Inferior parietal cortex (tissue), 1 donor: Measurements from ENCODE around the gene PLEKHF1.

Source experiments
- DNase-seq: peaks from one replicate; pipeline ENCODE4 v3.0.0-alpha.2; 2016; ENCODE audit errors: extremely low spot score

The PLEKHF1 gene

DNA sequence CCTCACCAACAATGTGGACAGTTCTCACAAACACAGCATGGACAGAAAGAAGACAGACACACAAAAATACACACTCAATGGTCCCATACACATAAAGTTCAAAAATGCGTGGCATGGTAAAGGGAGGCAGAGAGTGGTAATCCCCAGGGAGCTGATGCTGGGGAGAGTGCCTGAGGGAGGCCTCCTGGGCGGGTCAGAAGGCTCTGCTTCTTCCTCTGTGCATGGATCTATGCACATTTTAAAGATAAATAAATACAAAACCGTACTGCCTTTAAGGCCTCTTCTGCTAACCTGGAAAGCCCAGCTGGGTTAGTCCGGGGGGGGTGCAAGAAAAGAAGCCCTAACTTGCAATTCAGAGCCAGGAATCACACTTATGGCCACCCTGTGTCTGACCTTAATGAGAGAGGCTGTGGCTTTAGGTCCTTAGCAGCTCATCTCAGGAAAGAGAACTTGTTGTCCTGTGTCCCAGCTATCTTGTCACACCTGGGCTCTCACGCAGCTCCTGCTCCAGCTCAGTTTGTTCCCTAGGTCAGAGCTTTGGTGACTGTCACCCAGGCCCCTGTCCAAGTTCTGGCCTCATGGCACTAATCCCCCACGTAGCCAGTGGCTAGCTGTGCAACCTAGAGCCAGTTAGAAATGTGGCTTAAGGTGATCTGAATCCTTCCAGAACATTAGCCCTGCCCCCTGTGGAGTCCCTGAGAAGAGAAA is 30.7 kb upstream of the PLEKHF1 start:
- DNase-seq, result no peak

- DNase-seq, result no peak
Observed at GRCh38 chr19:29635963-29636362, 29.3 kb upstream of the PLEKHF1 start.

DNA sequence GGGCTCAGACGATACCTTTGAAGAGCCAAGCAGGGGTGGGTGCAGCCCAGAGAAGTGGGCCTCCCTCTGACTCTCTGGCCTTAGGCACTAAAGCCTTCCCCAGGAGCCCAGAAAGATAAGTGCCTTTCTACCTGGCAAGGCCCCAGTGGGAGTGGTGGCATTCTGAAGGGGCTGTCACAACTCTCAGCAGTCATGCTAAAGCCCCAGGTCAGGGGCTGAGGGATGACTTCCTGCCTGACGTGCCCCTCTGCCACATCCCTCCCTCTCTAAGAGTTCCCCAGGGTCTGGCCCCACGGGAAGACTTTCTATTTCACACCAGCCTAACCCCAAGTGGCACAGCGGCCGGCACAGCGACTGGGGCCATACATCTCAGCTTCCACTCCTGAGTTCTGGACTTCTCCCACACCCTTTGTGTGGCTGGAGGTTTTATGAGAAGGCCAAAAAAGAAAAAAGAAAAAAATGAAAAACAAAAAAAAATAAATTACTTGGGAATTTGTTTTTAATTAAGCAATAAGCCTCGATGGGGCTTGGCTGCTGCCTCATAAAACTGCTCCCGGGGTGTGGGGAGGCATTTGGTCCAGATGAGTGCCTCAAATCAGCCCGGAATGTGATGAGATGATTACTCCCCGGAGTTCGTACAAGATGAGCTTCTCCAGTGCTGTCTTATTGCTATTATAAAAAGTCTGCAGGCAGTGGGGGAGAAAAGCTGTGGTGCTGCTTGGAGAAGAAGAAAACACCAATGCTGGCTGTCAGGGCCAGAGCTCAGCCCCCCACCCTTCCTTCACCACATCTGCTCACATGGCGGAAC is 28.5 kb upstream of the PLEKHF1 start:
- no peak for DNase-seq

DNA sequence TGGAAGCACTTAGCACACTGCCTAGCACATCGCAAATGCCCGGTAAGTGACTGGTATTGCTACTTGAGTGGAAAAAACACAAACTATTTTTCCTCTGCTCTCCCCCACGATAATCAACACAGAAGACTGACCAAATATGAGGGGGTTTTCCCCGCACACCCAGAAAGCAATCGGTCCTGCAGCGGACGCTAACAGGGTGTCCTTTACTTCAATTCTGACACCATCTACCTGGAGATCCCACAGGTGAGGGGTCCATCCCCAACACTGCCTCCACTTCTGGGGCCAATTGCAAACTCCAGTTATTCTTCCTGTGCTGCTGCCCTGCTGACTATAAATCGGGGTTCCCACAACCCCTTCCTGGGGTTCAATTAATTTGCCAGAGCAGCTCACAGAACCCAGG is 26.2 kb upstream of the PLEKHF1 start:
- DNase-seq, result no peak

GRCh38 chr19:29640231-29640630 is 25.0 kb upstream of the PLEKHF1 start:
- no peak for DNase-seq

DNA sequence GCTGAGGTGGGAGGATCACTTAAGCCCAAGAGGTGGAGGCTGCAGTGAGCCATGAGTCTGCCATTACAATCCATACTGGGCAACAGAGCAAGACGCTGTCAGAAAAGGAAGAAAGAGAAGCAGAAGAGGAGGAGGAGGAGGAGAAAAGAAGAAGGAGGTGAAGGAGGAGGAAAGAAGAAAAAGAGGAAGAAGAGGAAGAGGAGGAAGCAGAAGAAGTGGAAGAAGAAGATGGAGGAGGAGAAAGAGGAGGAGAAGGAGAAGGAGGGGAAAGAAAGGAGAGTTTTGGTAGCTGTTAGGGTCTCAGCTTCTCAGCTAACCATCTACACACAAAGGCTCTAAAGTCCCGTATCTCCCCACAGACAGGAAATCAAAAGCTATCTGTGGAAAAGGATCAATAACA is 23.7 kb upstream of the PLEKHF1 start:
- DNase-seq, result no peak

DNA sequence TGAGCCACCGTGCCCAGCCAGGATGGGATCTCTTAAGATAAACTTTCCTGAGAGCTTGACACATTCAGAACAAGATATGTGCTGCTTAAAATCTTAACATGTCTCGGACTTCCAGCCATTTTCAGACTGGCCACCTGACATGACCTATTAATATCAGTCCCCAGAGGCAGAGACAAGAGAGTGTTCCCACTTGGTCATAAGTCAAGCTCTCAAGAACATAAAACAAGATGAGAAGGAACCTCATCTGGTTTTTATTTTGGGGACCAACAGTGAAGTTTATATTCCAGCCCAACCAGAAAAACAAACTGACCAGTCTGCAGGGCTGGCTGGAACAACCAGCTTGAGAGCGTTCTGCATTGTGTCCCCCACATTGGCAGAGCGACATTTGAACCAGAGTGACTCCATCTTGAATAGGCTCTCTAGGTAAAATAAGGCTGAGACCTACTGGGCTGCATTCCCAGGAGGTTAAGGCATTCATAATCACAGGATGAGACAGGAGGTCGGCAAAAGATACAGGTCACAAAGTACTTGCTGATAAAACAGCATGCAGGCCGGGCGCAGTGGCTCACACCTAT is 21.8 kb upstream of the PLEKHF1 start:
- DNase-seq, result no peak

DNA sequence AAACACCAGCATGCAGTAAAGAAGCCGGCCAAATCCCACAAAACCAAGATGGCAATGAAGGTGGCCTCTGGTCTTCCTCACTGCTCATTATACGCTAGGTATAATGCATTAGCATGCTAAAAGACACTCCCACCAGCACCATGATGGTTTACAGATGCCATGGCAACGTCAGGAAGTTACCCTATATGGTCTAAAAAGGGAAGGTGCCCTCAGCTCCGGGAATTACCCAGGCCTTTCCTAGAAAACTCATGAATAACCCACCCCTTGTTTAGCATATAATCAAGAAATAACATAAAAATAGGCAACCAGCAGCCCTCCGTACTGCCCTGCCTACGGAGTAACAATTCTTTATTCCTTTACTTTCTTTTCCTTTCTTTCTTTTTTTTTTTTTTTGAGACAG is 21.1 kb upstream of the PLEKHF1 start:
- DNase-seq, result no peak

DNA sequence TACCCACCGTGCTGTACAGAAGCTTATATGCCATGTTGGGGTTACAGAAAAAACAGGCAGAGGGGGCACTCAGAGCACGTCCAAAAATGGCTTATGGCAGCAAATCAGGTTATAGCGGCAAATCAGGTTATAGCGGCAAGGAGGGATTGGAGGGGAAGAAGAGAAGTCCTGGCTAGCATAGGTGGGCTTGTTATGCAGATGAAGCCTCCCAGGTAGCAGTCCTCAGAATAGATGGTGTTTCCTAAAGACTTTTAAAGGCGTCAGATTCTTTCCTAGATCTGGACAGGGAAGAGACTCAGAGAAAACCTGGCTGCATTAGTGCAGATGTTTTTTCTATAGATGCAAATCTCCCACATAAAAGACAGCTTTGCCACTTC is 19.8 kb upstream of the PLEKHF1 start:
- no peak for DNase-seq

DNA sequence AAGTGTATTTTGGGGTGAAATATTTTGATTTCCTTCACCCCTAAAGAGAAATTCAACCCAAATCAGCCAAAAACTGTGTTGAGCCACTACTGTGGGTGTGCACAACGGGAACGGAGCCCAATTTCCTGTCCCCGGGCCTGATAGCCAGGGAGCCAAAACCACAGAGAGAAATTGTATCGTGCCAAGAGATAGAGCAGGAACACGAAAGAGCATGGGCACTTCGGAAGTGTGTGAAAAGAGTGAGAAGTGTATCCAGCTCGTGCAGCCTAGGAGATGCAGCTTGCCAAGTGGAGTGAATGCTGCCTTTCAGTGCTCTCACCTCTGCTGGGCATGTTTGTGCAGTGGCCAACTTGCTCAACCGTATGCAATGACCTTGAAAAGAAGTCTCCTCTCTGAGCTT is 19.4 kb upstream of the PLEKHF1 start:
- peak; percentile 34 for DNase-seq

GRCh38 chr19:29650772-29651387 is 14.4 kb upstream of the PLEKHF1 start:
- DNase-seq, result no peak

- no peak for DNase-seq
Observed at GRCh38 chr19:29651622-29652394, 13.5 kb upstream of the PLEKHF1 start.

- DNase-seq, result no peak
Observed at GRCh38 chr19:29653398-29653797, 11.9 kb upstream of the PLEKHF1 start.

DNA sequence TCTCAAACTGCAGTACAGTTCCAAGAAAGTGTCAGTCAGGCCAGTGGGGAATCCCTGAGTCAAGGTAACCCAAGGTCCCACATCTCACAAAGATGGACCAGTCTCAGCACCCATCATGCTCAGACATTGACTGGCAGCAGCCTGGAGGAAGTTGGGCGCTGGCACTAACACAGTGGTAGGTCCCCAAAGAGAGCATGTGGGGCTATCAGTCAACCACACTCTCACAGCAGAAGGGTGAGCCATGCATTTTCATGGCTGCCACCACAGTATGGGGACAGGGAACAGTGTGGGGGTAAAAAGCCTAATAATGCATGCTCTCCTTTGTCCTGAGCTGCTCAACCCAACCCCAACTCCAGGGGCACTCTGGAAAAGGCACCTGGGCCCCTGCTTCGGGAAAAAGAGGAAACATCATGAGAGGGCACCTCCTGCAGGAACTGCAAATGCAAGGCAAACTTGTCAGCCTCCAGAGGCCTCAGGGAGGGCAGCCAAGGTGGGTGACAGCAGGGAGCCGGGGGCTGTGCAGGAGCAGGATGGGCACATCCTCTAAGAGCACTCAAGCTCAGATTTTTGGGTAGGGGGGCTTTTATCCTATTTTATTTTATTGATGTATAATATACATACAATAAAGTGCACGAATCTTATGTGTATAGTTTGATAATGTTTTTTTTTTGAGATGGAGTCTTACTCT is 9.5 kb upstream of the PLEKHF1 start:
- no peak for DNase-seq

DNA sequence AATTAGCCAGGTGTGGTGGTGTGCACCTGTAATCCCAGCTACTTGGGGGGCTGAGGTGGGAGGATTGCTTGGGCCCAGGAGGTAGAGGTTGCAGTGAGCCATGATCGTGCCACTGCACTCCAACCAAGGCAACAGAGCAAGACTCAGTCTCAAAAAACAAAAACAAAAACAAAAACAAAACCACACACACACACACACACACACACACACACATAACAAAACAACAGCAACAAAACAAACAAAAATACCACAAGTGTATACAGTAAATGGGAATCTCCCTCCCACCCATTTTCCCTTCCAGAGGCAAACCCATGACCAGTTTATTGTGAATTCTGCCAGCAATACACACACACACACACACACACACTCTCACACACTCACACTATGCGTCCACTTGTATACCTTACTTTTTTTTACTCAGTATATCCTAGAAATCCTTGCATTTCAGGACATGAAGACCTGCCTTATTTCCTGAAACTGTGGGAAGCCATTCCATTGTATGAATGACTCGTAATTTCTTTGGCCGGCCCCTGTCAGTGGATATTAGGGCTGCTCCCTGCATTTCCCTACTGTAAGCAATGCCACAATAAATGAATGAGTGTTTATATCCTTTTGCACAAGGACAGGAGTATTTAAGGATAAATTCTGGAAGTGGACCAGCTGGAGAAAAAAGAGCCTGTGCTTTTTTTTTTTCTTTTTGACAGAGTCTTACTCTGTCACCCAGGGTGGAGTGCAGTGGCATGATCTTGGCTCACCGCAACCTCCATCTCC is 6.9 kb upstream of the PLEKHF1 start:
- no peak for DNase-seq

DNA sequence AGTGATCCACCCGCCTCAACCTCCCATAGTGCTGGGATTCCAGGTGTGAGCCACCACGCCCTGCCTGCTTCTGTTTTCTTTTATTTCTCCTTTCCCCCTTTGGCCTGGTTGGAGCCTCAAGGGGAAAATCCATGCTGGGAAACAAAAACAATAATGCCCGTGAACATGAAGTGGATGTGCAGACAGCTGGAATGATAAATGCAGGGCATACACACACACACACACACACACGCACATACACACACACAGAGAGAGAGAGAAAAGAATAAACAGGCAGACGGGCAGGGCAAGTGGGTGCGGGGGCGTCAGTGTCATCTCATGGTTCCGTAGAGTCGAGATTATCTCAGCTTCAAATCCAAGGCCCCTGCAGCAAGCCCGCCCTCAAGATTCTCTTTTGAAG is 4.4 kb upstream of the PLEKHF1 start:
- DNase-seq, result no peak

GRCh38 chr19:29662278-29662603 is 3.0 kb upstream of the PLEKHF1 start:
- DNase-seq, result no peak

- DNase-seq, result no peak
Observed at GRCh38 chr19:29662604-29663404, 2.5 kb upstream of the PLEKHF1 start.

DNA sequence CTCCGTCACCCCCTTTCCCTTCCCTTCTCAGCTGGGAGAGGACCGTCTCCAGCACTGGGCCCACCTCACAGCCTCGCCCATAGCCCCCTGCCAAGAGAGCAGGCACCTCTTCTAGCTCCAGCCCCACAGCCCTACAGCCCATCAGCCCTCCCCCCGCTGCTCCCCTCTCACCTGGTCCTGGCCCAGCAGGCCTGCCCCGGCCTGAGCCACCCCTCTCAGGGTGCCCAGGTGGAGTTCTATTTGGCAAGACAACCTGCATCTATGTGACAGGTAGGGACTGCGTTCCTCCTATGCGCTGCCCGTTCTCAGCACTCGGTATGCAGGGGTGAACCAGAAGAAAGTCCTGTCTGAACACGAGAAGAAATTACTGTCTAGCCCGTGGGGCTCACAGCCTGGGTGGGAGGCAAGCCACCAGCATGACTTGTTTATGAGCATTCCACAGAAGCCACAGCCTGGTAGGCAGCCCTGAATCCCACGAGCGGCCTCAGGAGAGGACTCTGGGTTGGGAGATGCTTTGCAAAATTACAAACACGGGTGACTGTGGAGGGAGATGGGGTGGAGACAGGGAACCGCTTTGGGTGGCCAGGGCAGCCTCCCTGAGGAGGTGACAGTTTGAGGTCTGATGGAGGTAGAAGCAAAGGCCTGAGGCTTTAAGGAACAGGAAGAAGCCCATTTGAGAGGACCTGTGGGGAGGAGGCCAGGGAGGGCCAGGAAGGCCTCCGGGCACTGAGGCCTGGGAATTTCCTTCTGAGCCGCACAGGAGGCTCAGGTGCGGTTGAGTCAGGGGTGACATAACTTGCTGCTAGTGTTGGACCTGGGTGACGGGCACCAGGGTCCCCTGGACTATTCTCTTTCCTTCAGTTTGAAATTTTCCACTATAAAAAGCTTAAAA is 1.2 kb upstream of the PLEKHF1 start:
- DNase-seq, result no peak
